HEK293T (cell line): ENCODE data around the gene EFHD2.

Experiments used
- ARNT ChIP-seq: fragments of 450-650 bp; IDR thresholded peaks from 2 replicates; pipeline ENCODE4 v1.6.1; 2017; ENCODE audit warnings: mild to moderate bottlenecking
- BHLHE40 ChIP-seq: fragments of 450-650 bp; IDR thresholded peaks from 2 replicates; pipeline ENCODE4 v1.6.1; 2016; ENCODE audit warnings: mild to moderate bottlenecking, moderate library complexity, borderline replicate concordance
- FOXA1 ChIP-seq: fragments of 450-650 bp; IDR thresholded peaks from 2 replicates; pipeline ENCODE4 v1.6.1; 2016; ENCODE audit warnings: mild to moderate bottlenecking
- FOXK2 ChIP-seq: fragments of 450-650 bp; IDR thresholded peaks from 2 replicates; pipeline ENCODE4 v1.6.1; 2016; ENCODE audit warnings: mild to moderate bottlenecking
- FOXM1 ChIP-seq: fragments of 450-650 bp; IDR thresholded peaks from 2 replicates; pipeline ENCODE4 v1.6.1; 2017; ENCODE audit warnings: mild to moderate bottlenecking, borderline replicate concordance
- HDGF ChIP-seq: fragments of 450-650 bp; IDR thresholded peaks from 2 replicates; pipeline ENCODE4 v1.6.1; 2017; ENCODE audit warnings: antibody characterized with exemption, borderline replicate concordance
- SP1 ChIP-seq: fragments of 450-650 bp; IDR thresholded peaks from 2 replicates; pipeline ENCODE4 v1.6.1; 2017
- SUZ12 ChIP-seq: fragments of 450-650 bp; IDR thresholded peaks from 2 replicates; pipeline ENCODE4 v1.6.1; 2016; ENCODE audit warnings: mild to moderate bottlenecking
- ZNF384 ChIP-seq: fragments of 450-650 bp; IDR thresholded peaks from 2 replicates; pipeline ENCODE4 v1.6.1; 2016

GRCh38 chr1:15420853-15421465, 11.3 kb downstream of the EFHD2 start:
- no peak for TF ChIP-seq BHLHE40
- no peak for TF ChIP-seq FOXK2
- TF ChIP-seq FOXA1 = no peak
- no peak for TF ChIP-seq SUZ12
- no peak for TF ChIP-seq FOXM1
- no peak for TF ChIP-seq SP1
- TF ChIP-seq ARNT = no peak
- TF ChIP-seq HDGF = no peak
- no peak for TF ChIP-seq ZNF384
